GM18858 (cell line): ENCODE results near the gene ATP6V0D1.

Source experiments
- ATAC-seq: cut with Tn5 transposase; IDR thresholded peaks from one replicate; pipeline ENCODE4 v1.9.1; 2021; ENCODE audit not compliant: unreplicated experiment

Gene ATP6V0D1

GRCh38 chr16:67445913-67446907, 34.7 kb downstream of the ATP6V0D1 start:
- no peak for ATAC-seq

GRCh38 chr16:67445441-67445912, 35.5 kb downstream of the ATP6V0D1 start:
- ATAC-seq = no peak

- no peak for ATAC-seq
These were observed 35.9 kb downstream of the ATP6V0D1 start for GRCh38 chr16:67445126-67445426.

- no peak for ATAC-seq
These were observed 36.5 kb downstream of the ATP6V0D1 start for GRCh38 chr16:67444259-67445125.

- no peak for ATAC-seq
These were observed 37.7 kb downstream of the ATP6V0D1 start for GRCh38 chr16:67443265-67443664.

GRCh38 chr16:67442581-67443255, 38.2 kb downstream of the ATP6V0D1 start:
- ATAC-seq = no peak

- ATAC-seq = no peak
These were observed 39.0 kb downstream of the ATP6V0D1 start for GRCh38 chr16:67441907-67442306.

- no peak for ATAC-seq
These were observed 39.6 kb downstream of the ATP6V0D1 start for GRCh38 chr16:67441271-67441753.

- ATAC-seq = no peak
These were observed 42.0 kb downstream of the ATP6V0D1 start for GRCh38 chr16:67438824-67439393.

- no peak for ATAC-seq
These were observed 42.7 kb downstream of the ATP6V0D1 start for GRCh38 chr16:67438098-67438791.

- no peak for ATAC-seq
These were observed 43.4 kb downstream of the ATP6V0D1 start for GRCh38 chr16:67437513-67437912.

GRCh38 chr16:67436640-67437193, 44.2 kb downstream of the ATP6V0D1 start:
- no peak for ATAC-seq

GRCh38 chr16:67435758-67436164, 45.2 kb downstream of the ATP6V0D1 start:
- ATAC-seq = no peak

- no peak for ATAC-seq
These were observed 47.7 kb downstream of the ATP6V0D1 start for GRCh38 chr16:67433131-67433719.

- no peak for ATAC-seq
These were observed 48.5 kb downstream of the ATP6V0D1 start for GRCh38 chr16:67432506-67432890.

- ATAC-seq = no peak
These were observed 49.0 kb downstream of the ATP6V0D1 start for GRCh38 chr16:67431775-67432505.

- no peak for ATAC-seq
These were observed 49.8 kb downstream of the ATP6V0D1 start, which contains the start of gene HSD11B2 for GRCh38 chr16:67430977-67431774. HSD11B2 (plus strand) TSS chr16:67431121; CDS start chr16:67431249, 128 bp downstream.

- ATAC-seq = no peak
These were observed 50.4 kb downstream of the ATP6V0D1 start for GRCh38 chr16:67430504-67430976.
